Measurements from ENCODE around the gene C10orf95.

DNA sequence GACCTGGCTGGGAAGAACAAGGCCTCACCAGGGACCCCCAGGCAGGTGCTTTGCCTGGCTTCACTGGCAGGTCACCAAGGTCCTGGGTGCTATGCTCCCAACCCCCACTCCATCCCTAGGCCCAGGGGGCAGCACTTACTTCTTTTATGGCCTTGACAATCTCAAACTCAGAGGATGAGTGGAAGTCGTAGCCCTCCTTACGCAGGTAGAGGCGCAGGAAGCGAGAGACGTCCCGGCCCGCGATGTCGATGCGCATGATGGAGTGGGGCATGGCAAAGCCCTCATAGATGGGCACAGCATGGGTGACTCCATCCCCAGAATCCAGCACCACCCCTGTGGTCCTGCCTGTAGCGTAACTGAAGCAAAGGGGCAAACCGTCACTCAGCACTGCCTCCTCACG, 32.7 kb upstream of the C10orf95 start:
- TF ChIP-seq, protein P1, sequence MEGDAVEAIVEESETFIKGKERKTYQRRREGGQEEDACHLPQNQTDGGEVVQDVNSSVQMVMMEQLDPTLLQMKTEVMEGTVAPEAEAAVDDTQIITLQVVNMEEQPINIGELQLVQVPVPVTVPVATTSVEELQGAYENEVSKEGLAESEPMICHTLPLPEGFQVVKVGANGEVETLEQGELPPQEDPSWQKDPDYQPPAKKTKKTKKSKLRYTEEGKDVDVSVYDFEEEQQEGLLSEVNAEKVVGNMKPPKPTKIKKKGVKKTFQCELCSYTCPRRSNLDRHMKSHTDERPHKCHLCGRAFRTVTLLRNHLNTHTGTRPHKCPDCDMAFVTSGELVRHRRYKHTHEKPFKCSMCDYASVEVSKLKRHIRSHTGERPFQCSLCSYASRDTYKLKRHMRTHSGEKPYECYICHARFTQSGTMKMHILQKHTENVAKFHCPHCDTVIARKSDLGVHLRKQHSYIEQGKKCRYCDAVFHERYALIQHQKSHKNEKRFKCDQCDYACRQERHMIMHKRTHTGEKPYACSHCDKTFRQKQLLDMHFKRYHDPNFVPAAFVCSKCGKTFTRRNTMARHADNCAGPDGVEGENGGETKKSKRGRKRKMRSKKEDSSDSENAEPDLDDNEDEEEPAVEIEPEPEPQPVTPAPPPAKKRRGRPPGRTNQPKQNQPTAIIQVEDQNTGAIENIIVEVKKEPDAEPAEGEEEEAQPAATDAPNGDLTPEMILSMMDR (CRISPR knock-in tag; IDR thresholded peaks at IDR 0.05) = no peak
- TF ChIP-seq HDAC1 (CRISPR knock-in tag; IDR thresholded peaks at IDR 0.05) (no peak), KLF6 (CRISPR knock-in tag; IDR thresholded peaks at IDR 0.05) (no peak), PHF8 (CRISPR knock-in tag; IDR thresholded peaks at IDR 0.05) (no peak), SRSF9 (IDR thresholded peaks at IDR 0.05; ENCODE audit: borderline replicate concordance, insufficient read depth, low read depth, low read length, poor library complexity, severe bottlenecking) (no peak), DPF2 (CRISPR knock-in tag; IDR thresholded peaks at IDR 0.05; ENCODE audit: borderline replicate concordance, low read depth) (no peak), MXI1 (IDR thresholded peaks at IDR 0.05; ENCODE audit: borderline replicate concordance, low read depth, low read length) (no peak), ZNF777 (CRISPR knock-in tag; IDR thresholded peaks at IDR 0.05) (no peak), SP1 (IDR thresholded peaks at IDR 0.05) (no peak), SP1 (CRISPR knock-in tag; IDR thresholded peaks at IDR 0.05) (no peak), HDAC6 (IDR thresholded peaks at IDR 0.05; ENCODE audit: low read depth, low read length) (no peak), MXD4 (CRISPR knock-in tag; IDR thresholded peaks at IDR 0.05) (no peak)
- TF ChIP-seq, protein P2, sequence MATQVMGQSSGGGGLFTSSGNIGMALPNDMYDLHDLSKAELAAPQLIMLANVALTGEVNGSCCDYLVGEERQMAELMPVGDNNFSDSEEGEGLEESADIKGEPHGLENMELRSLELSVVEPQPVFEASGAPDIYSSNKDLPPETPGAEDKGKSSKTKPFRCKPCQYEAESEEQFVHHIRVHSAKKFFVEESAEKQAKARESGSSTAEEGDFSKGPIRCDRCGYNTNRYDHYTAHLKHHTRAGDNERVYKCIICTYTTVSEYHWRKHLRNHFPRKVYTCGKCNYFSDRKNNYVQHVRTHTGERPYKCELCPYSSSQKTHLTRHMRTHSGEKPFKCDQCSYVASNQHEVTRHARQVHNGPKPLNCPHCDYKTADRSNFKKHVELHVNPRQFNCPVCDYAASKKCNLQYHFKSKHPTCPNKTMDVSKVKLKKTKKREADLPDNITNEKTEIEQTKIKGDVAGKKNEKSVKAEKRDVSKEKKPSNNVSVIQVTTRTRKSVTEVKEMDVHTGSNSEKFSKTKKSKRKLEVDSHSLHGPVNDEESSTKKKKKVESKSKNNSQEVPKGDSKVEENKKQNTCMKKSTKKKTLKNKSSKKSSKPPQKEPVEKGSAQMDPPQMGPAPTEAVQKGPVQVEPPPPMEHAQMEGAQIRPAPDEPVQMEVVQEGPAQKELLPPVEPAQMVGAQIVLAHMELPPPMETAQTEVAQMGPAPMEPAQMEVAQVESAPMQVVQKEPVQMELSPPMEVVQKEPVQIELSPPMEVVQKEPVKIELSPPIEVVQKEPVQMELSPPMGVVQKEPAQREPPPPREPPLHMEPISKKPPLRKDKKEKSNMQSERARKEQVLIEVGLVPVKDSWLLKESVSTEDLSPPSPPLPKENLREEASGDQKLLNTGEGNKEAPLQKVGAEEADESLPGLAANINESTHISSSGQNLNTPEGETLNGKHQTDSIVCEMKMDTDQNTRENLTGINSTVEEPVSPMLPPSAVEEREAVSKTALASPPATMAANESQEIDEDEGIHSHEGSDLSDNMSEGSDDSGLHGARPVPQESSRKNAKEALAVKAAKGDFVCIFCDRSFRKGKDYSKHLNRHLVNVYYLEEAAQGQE (IDR thresholded peaks at IDR 0.05; ENCODE audit: borderline replicate concordance in 1 of 2, low read depth in 1 of 2, low read length in 2 of 2) = no peak
- TF ChIP-seq, protein P3, sequence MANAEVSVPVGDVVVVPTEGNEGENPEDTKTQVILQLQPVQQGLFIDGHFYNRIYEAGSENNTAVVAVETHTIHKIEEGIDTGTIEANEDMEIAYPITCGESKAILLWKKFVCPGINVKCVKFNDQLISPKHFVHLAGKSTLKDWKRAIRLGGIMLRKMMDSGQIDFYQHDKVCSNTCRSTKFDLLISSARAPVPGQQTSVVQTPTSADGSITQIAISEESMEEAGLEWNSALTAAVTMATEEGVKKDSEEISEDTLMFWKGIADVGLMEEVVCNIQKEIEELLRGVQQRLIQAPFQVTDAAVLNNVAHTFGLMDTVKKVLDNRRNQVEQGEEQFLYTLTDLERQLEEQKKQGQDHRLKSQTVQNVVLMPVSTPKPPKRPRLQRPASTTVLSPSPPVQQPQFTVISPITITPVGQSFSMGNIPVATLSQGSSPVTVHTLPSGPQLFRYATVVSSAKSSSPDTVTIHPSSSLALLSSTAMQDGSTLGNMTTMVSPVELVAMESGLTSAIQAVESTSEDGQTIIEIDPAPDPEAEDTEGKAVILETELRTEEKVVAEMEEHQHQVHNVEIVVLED (CRISPR knock-in tag; IDR thresholded peaks at IDR 0.05; ENCODE audit: borderline replicate concordance) = no peak
- TF ChIP-seq, protein P4, sequence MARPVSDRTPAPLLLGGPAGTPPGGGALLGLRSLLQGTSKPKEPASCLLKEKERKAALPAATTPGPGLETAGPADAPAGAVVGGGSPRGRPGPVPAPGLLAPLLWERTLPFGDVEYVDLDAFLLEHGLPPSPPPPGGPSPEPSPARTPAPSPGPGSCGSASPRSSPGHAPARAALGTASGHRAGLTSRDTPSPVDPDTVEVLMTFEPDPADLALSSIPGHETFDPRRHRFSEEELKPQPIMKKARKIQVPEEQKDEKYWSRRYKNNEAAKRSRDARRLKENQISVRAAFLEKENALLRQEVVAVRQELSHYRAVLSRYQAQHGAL (CRISPR knock-in tag; IDR thresholded peaks at IDR 0.05; ENCODE audit: not compliant biosample characterization) = no peak
